Measurements from ENCODE around the gene TRABD. TPM values are rescaled to one million over a fixed set of nuclear protein-coding genes. Genes with fewer than 3 reads are reported as not detected.
A peak's percentile ranks its signal among the peaks of the same experiment; 100 is the strongest.

The TRABD gene
- total and polyA plus RNA-seq, 3 donors from 2014 or later = 23.7 to 45.3 (median 38.7) TPM

DNA sequence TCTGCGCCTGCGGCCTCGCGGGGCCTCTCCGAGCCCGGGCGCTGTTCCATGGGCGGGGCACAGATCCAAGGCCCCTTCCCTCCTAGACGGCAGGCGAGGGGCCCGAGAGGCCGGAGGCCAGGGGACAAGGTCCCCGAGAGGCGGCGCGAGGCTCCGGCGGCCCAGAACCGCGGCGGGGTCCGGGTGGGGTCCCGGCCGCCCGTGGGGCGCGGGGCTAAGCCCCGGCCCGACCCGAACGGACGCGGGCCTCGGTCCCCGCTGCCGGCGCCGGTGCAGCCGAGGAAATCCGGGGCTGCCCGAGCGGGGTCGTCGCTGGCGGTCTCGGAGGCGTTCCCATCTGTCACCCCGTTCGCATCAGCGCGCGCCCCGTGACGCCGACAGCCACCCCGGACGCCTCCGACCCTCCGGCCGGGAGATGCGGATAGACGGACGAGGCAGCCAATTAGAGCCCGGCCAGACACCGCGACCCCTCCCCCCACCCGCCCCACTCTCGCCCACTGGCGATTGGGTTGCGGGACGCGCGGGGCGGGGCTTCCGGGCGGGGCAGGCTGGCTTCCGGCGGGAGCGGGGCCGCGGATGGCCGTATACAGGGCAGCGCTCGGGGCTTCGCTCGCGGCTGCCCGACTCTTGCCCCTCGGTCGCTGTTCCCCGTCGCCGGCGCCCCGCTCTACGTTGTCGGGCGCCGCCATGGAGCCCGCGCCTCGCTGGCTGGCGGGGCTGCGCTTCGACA is 14.9 kb downstream of the TRABD start, which contains the start of gene SELENOO:
Gene SELENOO (plus strand): TSS at position 551 of the 730 bp plus-strand sequence. CDS start 26 bp downstream, at position 577.
- H3K27me3 ChIP-seq = no peaks in the 10 kb centered on the region
- H3K4me1 ChIP-seq = peaks cover 20% of the 10 kb centered on the region
- H3K4me3 ChIP-seq = peak within 1 kb of the TSS; percentile 77 to 82
- H3K27ac ChIP-seq = peak within 1 kb of the TSS; percentile 70 to 90
- no peaks in the 10 kb centered on the region for H3K36me3 ChIP-seq (ENCODE audit: low read depth, missing control alignments)
- WGBS, 2 donors = 1% methylated on average over 39 of the region's 105 CpGs; no CpG with 5 or more reads in 1 of the 2 donors
- TF ChIP-seq POLR2A (IDR thresholded peaks at IDR 0.05) = peak; percentile 80
- TF ChIP-seq, protein P1, sequence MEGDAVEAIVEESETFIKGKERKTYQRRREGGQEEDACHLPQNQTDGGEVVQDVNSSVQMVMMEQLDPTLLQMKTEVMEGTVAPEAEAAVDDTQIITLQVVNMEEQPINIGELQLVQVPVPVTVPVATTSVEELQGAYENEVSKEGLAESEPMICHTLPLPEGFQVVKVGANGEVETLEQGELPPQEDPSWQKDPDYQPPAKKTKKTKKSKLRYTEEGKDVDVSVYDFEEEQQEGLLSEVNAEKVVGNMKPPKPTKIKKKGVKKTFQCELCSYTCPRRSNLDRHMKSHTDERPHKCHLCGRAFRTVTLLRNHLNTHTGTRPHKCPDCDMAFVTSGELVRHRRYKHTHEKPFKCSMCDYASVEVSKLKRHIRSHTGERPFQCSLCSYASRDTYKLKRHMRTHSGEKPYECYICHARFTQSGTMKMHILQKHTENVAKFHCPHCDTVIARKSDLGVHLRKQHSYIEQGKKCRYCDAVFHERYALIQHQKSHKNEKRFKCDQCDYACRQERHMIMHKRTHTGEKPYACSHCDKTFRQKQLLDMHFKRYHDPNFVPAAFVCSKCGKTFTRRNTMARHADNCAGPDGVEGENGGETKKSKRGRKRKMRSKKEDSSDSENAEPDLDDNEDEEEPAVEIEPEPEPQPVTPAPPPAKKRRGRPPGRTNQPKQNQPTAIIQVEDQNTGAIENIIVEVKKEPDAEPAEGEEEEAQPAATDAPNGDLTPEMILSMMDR (IDR thresholded peaks at IDR 0.05) = no peak
- H3K9me3 ChIP-seq = no peaks in the 10 kb centered on the region
- peak; percentile 93 for DNase-seq
- intact Hi-C loops (cut with DNase I; ENCODE audit: low total_unique reads) = loop anchor here (10.0 kb wide), 1 partner anchor 56 kb away; no protein-coding TSS in a partner anchor

DNA sequence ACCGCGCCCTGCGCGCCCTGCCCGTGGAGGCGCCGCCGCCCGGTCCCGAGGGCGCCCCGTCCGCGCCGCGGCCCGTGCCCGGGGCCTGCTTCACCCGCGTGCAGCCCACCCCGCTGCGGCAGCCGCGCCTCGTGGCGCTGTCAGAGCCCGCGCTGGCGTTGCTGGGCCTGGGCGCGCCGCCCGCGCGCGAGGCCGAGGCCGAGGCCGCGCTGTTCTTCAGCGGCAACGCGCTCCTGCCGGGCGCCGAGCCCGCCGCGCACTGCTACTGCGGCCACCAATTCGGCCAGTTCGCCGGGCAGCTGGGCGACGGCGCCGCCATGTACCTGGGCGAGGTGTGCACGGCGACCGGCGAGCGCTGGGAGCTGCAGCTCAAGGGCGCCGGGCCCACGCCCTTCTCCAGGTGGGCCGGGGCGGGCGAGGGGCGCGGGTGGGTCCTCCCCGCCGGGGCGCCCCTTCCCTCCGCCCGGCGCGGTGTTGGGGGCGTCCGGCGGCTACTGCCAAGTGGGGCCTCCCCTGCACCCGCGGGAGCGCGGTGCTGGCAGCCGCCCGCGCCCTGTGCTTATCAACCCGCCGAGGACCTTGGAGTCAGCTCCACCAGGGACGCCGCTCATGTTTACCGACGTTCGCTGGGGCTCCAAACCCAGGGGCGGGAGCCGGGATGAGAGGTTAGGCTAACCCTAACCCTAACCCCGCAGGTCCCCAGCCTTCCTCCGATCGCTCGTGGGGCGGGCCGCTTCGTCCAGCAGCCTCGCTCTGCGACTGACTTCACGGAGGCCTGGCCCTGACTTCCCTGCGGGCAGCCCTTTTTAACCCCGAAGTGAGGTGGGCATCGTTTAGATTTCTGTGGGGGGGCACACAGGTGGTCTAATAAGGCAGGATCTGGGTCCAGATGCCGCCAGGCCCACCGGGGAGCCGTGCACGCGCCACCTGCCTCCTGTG is 15.7 kb downstream of the TRABD start:
- peaks cover 28% of the 10 kb centered on the region for H3K4me1 ChIP-seq
- TF ChIP-seq, protein P1 (IDR thresholded peaks at IDR 0.05) = no peak
- no peak for TF ChIP-seq POLR2A (IDR thresholded peaks at IDR 0.05)
- no peaks in the 10 kb centered on the region for H3K36me3 ChIP-seq (ENCODE audit: low read depth, missing control alignments)
- intact Hi-C loops (cut with DNase I; ENCODE audit: low total_unique reads) = loop anchor here (10.0 kb wide), 1 partner anchor 57 kb away; no protein-coding TSS in a partner anchor
- H3K27ac ChIP-seq = peak overlapping the region; percentile 9 to 90
- H3K27me3 ChIP-seq = no peaks in the 10 kb centered on the region
- no peak for DNase-seq
- H3K9me3 ChIP-seq = no peaks in the 10 kb centered on the region
- H3K4me3 ChIP-seq = peak overlapping the region; percentile 77 to 82
- WGBS, 2 donors = 2 to 12% methylated on average over 12 to 78 of the region's 115 CpGs

DNA sequence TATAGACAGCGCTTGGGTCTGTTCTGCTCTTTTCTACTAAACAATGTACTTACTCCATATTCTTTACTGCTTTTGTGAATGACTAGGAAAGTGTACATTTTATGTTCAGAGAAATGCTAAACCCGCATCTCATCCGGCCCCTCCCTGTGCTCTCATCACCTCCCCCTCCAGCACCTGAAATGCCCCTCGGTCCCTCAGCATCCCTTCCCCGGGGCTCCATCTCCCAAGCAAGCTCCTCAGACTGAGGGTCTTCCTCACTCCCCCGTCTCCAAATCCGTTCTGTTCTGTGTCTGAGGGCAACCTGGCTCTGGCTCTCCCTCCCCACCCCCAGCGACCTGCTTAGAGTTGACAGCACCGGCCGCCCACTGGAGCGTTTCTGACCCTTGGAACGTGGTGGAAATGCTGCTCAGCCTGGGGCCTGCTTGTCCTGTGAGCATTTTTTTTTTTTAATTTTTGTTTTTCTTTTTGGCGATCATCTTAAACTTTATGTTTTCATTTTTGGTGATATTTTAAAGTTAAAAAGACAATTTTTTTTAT is 16.5 kb downstream of the TRABD start:
- Histone ChIP-seq H3K4me3 (peak overlapping the region; percentile 69 to 82), H3K4me1 (peaks cover 29% of the 10 kb centered on the region), H3K27ac (peak overlapping the region in 1 of 2 donors; percentile 90), H3K9me3 (no peaks in the 10 kb centered on the region), H3K36me3 (ENCODE audit: low read depth, missing control alignments) (no peaks in the 10 kb centered on the region), H3K27me3 (no peaks in the 10 kb centered on the region)
- DNase-seq = no peak
- TF ChIP-seq POLR2A (IDR thresholded peaks at IDR 0.05) = no peak
- TF ChIP-seq, protein P1 (IDR thresholded peaks at IDR 0.05) = no peak
- WGBS, 2 donors = 35 to 42% methylated on average over 13 of the region's 13 CpGs
- intact Hi-C loops (cut with DNase I; ENCODE audit: low total_unique reads) = loop anchor here (10.0 kb wide), 1 partner anchor 57 kb away; no protein-coding TSS in a partner anchor

DNA sequence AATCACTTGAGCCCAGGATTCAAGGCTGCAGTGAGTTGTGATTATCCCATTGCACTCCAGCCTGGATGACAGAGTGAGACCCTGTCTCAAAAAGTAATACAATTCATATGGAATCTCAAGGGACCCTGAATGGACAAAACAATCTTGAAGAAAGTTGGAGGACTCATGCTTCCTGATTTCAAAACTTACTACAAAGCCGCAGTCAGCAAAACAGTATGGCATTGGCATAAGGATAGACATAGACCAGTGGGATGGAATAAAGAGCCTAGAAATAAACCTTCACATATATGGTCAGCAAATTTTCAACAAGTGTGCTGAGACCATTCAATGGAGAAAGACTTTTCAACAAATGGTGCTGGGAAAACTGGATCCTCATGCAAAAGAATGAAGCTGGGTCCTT is 17.6 kb downstream of the TRABD start:
- no peak overlapping the region for H3K4me3 ChIP-seq

More for the DNA sequence above, 17.6 kb downstream of the TRABD start:
- WGBS, 2 donors = 96 to 100% methylated on average over 1 of the region's 1 CpG
- no peak for TF ChIP-seq POLR2A (IDR thresholded peaks at IDR 0.05)
- TF ChIP-seq, protein P1 (IDR thresholded peaks at IDR 0.05) = no peak
- Histone ChIP-seq H3K27ac (no peak overlapping the region), H3K36me3 (ENCODE audit: low read depth, missing control alignments) (no peaks in the 10 kb centered on the region), H3K4me1 (peaks cover 32% of the 10 kb centered on the region), H3K27me3 (no peaks in the 10 kb centered on the region), H3K9me3 (no peaks in the 10 kb centered on the region)
- intact Hi-C loops (cut with DNase I; ENCODE audit: low total_unique reads) = loop anchor here (10.0 kb wide), 1 partner anchor 58 kb away; no protein-coding TSS in a partner anchor
- no peak for DNase-seq

All from testis (tissue), 3 donors.